HUDEP-2 (cell line): ENCODE data around the gene PHIP.

ENCODE experiments used
- DNase-seq, 76 experiments: peaks; one replicate each; lab custom pipeline; 2025; ENCODE audit not compliant: unreplicated experiment in 76 of 76; lab: John Stamatoyannopoulos, UW

Gene PHIP

GRCh38 chr6:79078075-79078969 lies at the start of gene PHIP:
Gene PHIP, minus strand, starts transcription at chr6:79078254. Its CDS starts 186 bp downstream, at chr6:79078068.
- DNase-seq: peak; percentile 77 to 99 (median 93)

- DNase-seq: no peak
Measured at GRCh38 chr6:79127660-79128059, 49.6 kb upstream of the PHIP start.

GRCh38 chr6:79119217-79119616 lies 41.2 kb upstream of the PHIP start:
- DNase-seq: no peak

- no peak for DNase-seq
Measured at GRCh38 chr6:79117752-79118151, 39.7 kb upstream of the PHIP start.

- no peak for DNase-seq
Measured at GRCh38 chr6:79115553-79116182, 37.6 kb upstream of the PHIP start.

GRCh38 chr6:79111549-79111948 lies 33.5 kb upstream of the PHIP start:
- DNase-seq: no peak

- no peak for DNase-seq
Measured at GRCh38 chr6:79101164-79101563, 23.1 kb upstream of the PHIP start.

GRCh38 chr6:79100304-79100703 lies 22.2 kb upstream of the PHIP start:
- DNase-seq: no peak

GRCh38 chr6:79094938-79095337 lies 16.9 kb upstream of the PHIP start:
- no peak for DNase-seq

GRCh38 chr6:79091801-79092200 lies 13.7 kb upstream of the PHIP start:
- peak in 1 of 76 experiments; percentile 15 for DNase-seq

- no peak for DNase-seq
Measured at GRCh38 chr6:79089552-79090404, 11.7 kb upstream of the PHIP start.

- DNase-seq: peak in 4 of 76 experiments; percentile 14 to 28 (median 17)
Measured at GRCh38 chr6:79084693-79085092, 6.6 kb upstream of the PHIP start.

GRCh38 chr6:79082304-79082703 lies 4.2 kb upstream of the PHIP start:
- no peak for DNase-seq

GRCh38 chr6:79081663-79082062 lies 3.6 kb upstream of the PHIP start:
- DNase-seq: peak in 13 of 76 experiments; percentile 16 to 52 (median 33)

- DNase-seq: peak in 13 of 76 experiments; percentile 5 to 66 (median 31)
Measured at GRCh38 chr6:79079561-79080041, 1.5 kb upstream of the PHIP start.

- peak in 16 of 76 experiments; percentile 44 to 70 (median 58) for DNase-seq
Measured at GRCh38 chr6:79077715-79078074, 359 bp downstream of the PHIP start.

GRCh38 chr6:79076782-79077641 lies 1.0 kb downstream of the PHIP start:
- DNase-seq: peak in 75 of 76 experiments; percentile 24 to 93 (median 85)

GRCh38 chr6:79076160-79076559 lies 1.9 kb downstream of the PHIP start:
- peak in 2 of 76 experiments; percentile 29 to 38 for DNase-seq

GRCh38 chr6:79073888-79074287 lies 4.2 kb downstream of the PHIP start:
- no peak for DNase-seq

- no peak for DNase-seq
Measured at GRCh38 chr6:79072640-79073181, 5.3 kb downstream of the PHIP start.
